GM23338 (cell line): ENCODE measurements around the gene MYLK4. TPM values are rescaled to one million over a fixed set of nuclear protein-coding genes. Genes with fewer than 3 reads are reported as not detected.

ENCODE experiments used
- ATAC-seq: fragments of 200-7000 bp; cut with Tn5 transposase; 3 replicates; pipeline ENCODE4 v1.9.1; 2020
- DNase-seq: peaks from one replicate; pipeline ENCODE4 v3.0.0-alpha.2; 2015; ENCODE audit warnings: low spot score
- H2AFZ ChIP-seq: fragments of 200-600 bp; sonication (generic); 2 replicates; pipeline ENCODE4 v1.8.0; 2016; ENCODE audit warnings: antibody characterized with exemption, mild to moderate bottlenecking, moderate library complexity
- H3F3A ChIP-seq: fragments of 200-600 bp; sonication (generic); replicated peaks from 2 replicates; pipeline ENCODE4 v1.8.0; 2017; ENCODE audit warnings: antibody characterized with exemption, mixed run types, low read depth
- H3K27ac ChIP-seq: fragments of 200-600 bp; sonication (generic); 2 replicates; pipeline ENCODE4 v1.6.1; 2016; ENCODE audit warnings: low read depth
- H3K27me3 ChIP-seq: fragments of 200-600 bp; sonication (generic); 2 replicates; pipeline ENCODE4 v1.8.0; 2016; ENCODE audit warnings: mild to moderate bottlenecking, mixed run types, moderate library complexity; ENCODE audit not compliant: insufficient read depth
- H3K36me3 ChIP-seq: fragments of 200-600 bp; sonication (generic); 2 replicates; pipeline ENCODE4 v1.8.0; 2016; ENCODE audit warnings: mild to moderate bottlenecking; ENCODE audit not compliant: insufficient read depth
- H3K4me1 ChIP-seq: fragments of 200-600 bp; sonication (generic); 2 replicates; pipeline ENCODE4 v1.8.0; 2016; ENCODE audit warnings: mild to moderate bottlenecking, moderate library complexity; ENCODE audit not compliant: insufficient read depth
- H3K4me2 ChIP-seq: fragments of 200-600 bp; sonication (generic); 2 replicates; pipeline ENCODE4 v1.7.1; 2017; ENCODE audit warnings: mixed run types
- H3K4me3 ChIP-seq: fragments of 200-600 bp; sonication (generic); 2 replicates; pipeline ENCODE4 v1.6.1; 2016; ENCODE audit warnings: mixed run types
- H3K79me2 ChIP-seq: fragments of 200-600 bp; sonication (generic); replicated peaks from 2 replicates; pipeline ENCODE4 v1.8.0; 2017; ENCODE audit warnings: mild to moderate bottlenecking; ENCODE audit not compliant: insufficient read depth
- H3K9me2 ChIP-seq: fragments of 200-600 bp; sonication (generic); 2 replicates; pipeline ENCODE4 v1.8.0; 2017; ENCODE audit not compliant: insufficient read depth
- H4K20me1 ChIP-seq: fragments of 200-600 bp; sonication (generic); replicated peaks from 2 replicates; pipeline ENCODE4 v1.8.0; 2017; ENCODE audit warnings: mild to moderate bottlenecking; ENCODE audit not compliant: insufficient read depth
- H3K27ac Mint-ChIP-seq: 2 replicates; pipeline ENCODE4 v1.8.0; 2020; ENCODE audit warnings: inconsistent platforms, mild to moderate bottlenecking, moderate library complexity, mixed read lengths
- H3K27me3 Mint-ChIP-seq: 3 replicates; pipeline ENCODE4 v1.8.0; 2022; ENCODE audit warnings: low read depth, mild to moderate bottlenecking, moderate library complexity, mixed read lengths, inconsistent platforms; ENCODE audit not compliant: insufficient read depth, poor library complexity
- H3K36me3 Mint-ChIP-seq: 3 replicates; pipeline ENCODE4 v1.8.0; 2021; ENCODE audit warnings: low read depth, mild to moderate bottlenecking, inconsistent platforms, moderate library complexity, mixed read lengths
- H3K4me1 Mint-ChIP-seq: 3 replicates; pipeline ENCODE4 v1.8.0; 2020; ENCODE audit warnings: mild to moderate bottlenecking, inconsistent platforms, mixed read lengths
- H3K4me3 Mint-ChIP-seq: 3 replicates; pipeline ENCODE4 v1.8.0; 2021; ENCODE audit warnings: moderate library complexity, mild to moderate bottlenecking, inconsistent platforms, mixed read lengths
- H3K9me3 Mint-ChIP-seq: 3 replicates; pipeline ENCODE4 v1.8.0; 2020; ENCODE audit warnings: moderate library complexity, mild to moderate bottlenecking, inconsistent platforms, mixed read lengths
- CREB1 ChIP-seq: fragments of 250-450 bp; sonication (Bioruptor Pico); IDR thresholded peaks from 2 replicates; pipeline ENCODE4 v1.5.0; 2020; ENCODE audit warnings: low read depth, mild to moderate bottlenecking, moderate library complexity
- CTCF ChIP-seq, 2 experiments: fragments of 200-600 bp in 1 of 2; sonication (generic) in 1 of 2; conservative IDR thresholded peaks; 2 replicates each; pipeline versions ENCODE4 v1.5.1 to v1.6.1; 2016 to 2017; ENCODE audit warnings: antibody characterized with exemption in 2 of 2, low read depth in 2 of 2, mild to moderate bottlenecking in 2 of 2, moderate library complexity in 1 of 2
- ETS1 ChIP-seq: IDR thresholded peaks from 2 replicates; pipeline ENCODE4 v1.6.1; 2016; ENCODE audit warnings: antibody characterized with exemption
- EZH2 ChIP-seq: fragments of 200-600 bp; sonication (generic); IDR thresholded peaks from one replicate; pipeline ENCODE4 v1.8.0; 2017; ENCODE audit warnings: antibody characterized with exemption, mild to moderate bottlenecking, low read depth; ENCODE audit not compliant: unreplicated experiment
- EZH2phosphoT487 ChIP-seq: fragments of 200-600 bp; sonication (generic); IDR thresholded peaks from one replicate; pipeline ENCODE4 v1.8.1; 2018; ENCODE audit warnings: antibody characterized with exemption; ENCODE audit not compliant: unreplicated experiment
- JUNB ChIP-seq: IDR thresholded peaks from one replicate; pipeline ENCODE4 v1.6.1; 2016; ENCODE audit warnings: antibody characterized with exemption; ENCODE audit not compliant: unreplicated experiment
- NANOG ChIP-seq: IDR thresholded peaks from 2 replicates; pipeline ENCODE4 v1.6.1; 2016; ENCODE audit warnings: antibody characterized with exemption, borderline replicate concordance
- POLR2AphosphoS5 ChIP-seq: IDR thresholded peaks from 2 replicates; pipeline ENCODE4 v1.6.1; 2016; ENCODE audit warnings: antibody characterized with exemption, low read depth
- REST ChIP-seq: IDR thresholded peaks from one replicate; pipeline ENCODE4 v1.6.1; 2018; ENCODE audit warnings: antibody characterized with exemption; ENCODE audit not compliant: unreplicated experiment
- STAT1 ChIP-seq: IDR thresholded peaks from one replicate; pipeline ENCODE4 v1.6.1; 2016; ENCODE audit warnings: antibody characterized with exemption; ENCODE audit not compliant: unreplicated experiment
- ZNF114 ChIP-seq: fragments of 250-450 bp; sonication (Bioruptor Pico); IDR thresholded peaks from 2 replicates; pipeline ENCODE4 v1.5.0; 2020; ENCODE audit warnings: mild to moderate bottlenecking, moderate library complexity
- ZNF331 ChIP-seq: fragments of 250-450 bp; sonication (Bioruptor Pico); IDR thresholded peaks from 2 replicates; pipeline ENCODE4 v1.5.0; 2020; ENCODE audit warnings: low read depth, mild to moderate bottlenecking, moderate library complexity
- ZNF462 ChIP-seq: fragments of 250-450 bp; sonication (Bioruptor Pico); IDR thresholded peaks from 2 replicates; pipeline ENCODE4 v1.5.0; 2020; ENCODE audit warnings: mild to moderate bottlenecking, moderate library complexity
- polyA plus RNA-seq: library from polyadenylated mRNA; unstranded; fragments of >200 nt; fragmentation: Nextera tagmentation; extraction: Ambion mirVana; gene quantifications from 2 replicates; pipeline ENCODE4 v1.2.1, GENCODE V29; 2016
- total RNA-seq: library from RNA; depleted of rRNA; stranded (reverse); fragments of >200 nt; shearing (Covaris generic); gene quantifications from 2 replicates; pipeline ENCODE4 v1.2.3, GENCODE V29; 2014

The MYLK4 gene
- total and polyA plus RNA-seq, 2 experiments from 2014 or later = 0.03 to 0.17 TPM

- H3K27me3 Mint-ChIP-seq = peaks cover 1% of the 10 kb centered on the region
- H3K36me3 ChIP-seq = no peaks in the 10 kb centered on the region
- H3K79me2 ChIP-seq = no peaks in the 10 kb centered on the region
- H3K4me1 Mint-ChIP-seq = peaks cover 61% of the 10 kb centered on the region
- H4K20me1 ChIP-seq = no peaks in the 10 kb centered on the region
- DNase-seq = peak; percentile 59
- no peak overlapping the region; the same call in 1 of the 2 replicates for H3K4me3 ChIP-seq
- no peaks in the 10 kb centered on the region for H3F3A ChIP-seq
- no peaks in the 10 kb centered on the region for H3K9me3 Mint-ChIP-seq
- H3K27me3 ChIP-seq = no peaks in the 10 kb centered on the region
- H3K4me2 ChIP-seq = peak overlapping the region; percentile 44; the same call in 1 of the 2 replicates
- peaks cover 34% of the 10 kb centered on the region for H3K4me1 ChIP-seq
- H3K27ac Mint-ChIP-seq = peak overlapping the region; percentile 32; the same call in 1 of the 2 replicates
- peak; percentile 70 for ATAC-seq
- H3K9me2 ChIP-seq = no peaks in the 10 kb centered on the region
- H3K4me3 Mint-ChIP-seq = peak overlapping the region; percentile 31; the same call in 2 of the 3 replicates
- TF ChIP-seq JUNB = no peak
- no peak for TF ChIP-seq POLR2AphosphoS5
- no peak for TF ChIP-seq CTCF (conservative IDR thresholded peaks at IDR 0.05; ENCODE audit: low read depth in 2 of 2)
- no peak for TF ChIP-seq ZNF462 (CRISPR knock-in tag)
- no peak for TF ChIP-seq CREB1 (CRISPR knock-in tag)
- no peak for TF ChIP-seq ZNF331 (CRISPR knock-in tag)
- no peak for TF ChIP-seq ZNF114 (CRISPR knock-in tag)
- no peak for TF ChIP-seq ETS1
- TF ChIP-seq NANOG = no peak
- TF ChIP-seq EZH2phosphoT487 = no peak
- no peak for TF ChIP-seq EZH2
- no peak for TF ChIP-seq REST
- TF ChIP-seq STAT1 = no peak
- no peaks in the 10 kb centered on the region for H3K36me3 Mint-ChIP-seq
- H3K27ac ChIP-seq = no peak overlapping the region
- H2AFZ ChIP-seq = no peak overlapping the region
Measured at GRCh38 chr6:2734488-2735166, 16.1 kb downstream of the MYLK4 start.
